Sigmoid colon (tissue), 3 donors: ENCODE results near the gene NCR2.

Experiments used
- CTCF ChIP-seq, 4 experiments: fragments of 450-650 bp in 3 of 4; fragments of 200-600 bp in 1 of 4; IDR thresholded peaks; one replicate each; pipeline ENCODE4 v1.5.1; 2016 to 2019; ENCODE audit warnings: antibody characterized with exemption in 4 of 4, mild to moderate bottlenecking in 3 of 4, moderate library complexity in 2 of 4
- POLR2A ChIP-seq, 2 donors: fragments of 450-650 bp; IDR thresholded peaks; one replicate each; pipeline ENCODE4 v1.6.1; 2016; ENCODE audit warnings: antibody characterized with exemption in 2 of 2, mild to moderate bottlenecking in 2 of 2, moderate library complexity in 2 of 2

- TF ChIP-seq CTCF (IDR thresholded peaks at IDR 0.05) (no peak), POLR2A (IDR thresholded peaks at IDR 0.05) (no peak)
Observed at GRCh38 chr6:41338659-41339058, 3.3 kb downstream of the NCR2 start.
